HG02798 (cell line): ENCODE data around the gene IGSF21.

ENCODE experiments used
- ATAC-seq: cut with Tn5 transposase; IDR thresholded peaks from one replicate; pipeline ENCODE4 v1.9.1; 2021; ENCODE audit warnings: mild to moderate bottlenecking; ENCODE audit not compliant: unreplicated experiment, poor library complexity

The IGSF21 gene

DNA sequence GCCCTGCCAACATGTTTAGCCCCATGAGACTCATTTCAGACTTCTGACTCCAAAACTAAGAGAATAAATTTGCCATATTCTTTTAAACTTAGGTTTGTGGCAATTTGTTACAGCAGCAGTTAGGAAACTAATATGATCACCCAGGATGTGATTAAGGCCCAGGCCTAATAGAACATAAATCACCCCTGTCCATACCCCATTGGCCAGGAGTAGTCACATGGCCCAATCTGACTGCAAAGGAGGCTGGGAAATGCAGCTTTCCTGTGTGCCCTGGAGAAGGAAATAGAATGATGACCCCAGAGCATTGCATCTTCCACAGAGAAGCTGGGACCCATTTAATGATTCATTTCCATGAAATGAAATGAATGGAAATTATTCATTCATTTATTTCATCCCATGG lies 272.7 kb downstream of the IGSF21 start:
- ATAC-seq: no peak

DNA sequence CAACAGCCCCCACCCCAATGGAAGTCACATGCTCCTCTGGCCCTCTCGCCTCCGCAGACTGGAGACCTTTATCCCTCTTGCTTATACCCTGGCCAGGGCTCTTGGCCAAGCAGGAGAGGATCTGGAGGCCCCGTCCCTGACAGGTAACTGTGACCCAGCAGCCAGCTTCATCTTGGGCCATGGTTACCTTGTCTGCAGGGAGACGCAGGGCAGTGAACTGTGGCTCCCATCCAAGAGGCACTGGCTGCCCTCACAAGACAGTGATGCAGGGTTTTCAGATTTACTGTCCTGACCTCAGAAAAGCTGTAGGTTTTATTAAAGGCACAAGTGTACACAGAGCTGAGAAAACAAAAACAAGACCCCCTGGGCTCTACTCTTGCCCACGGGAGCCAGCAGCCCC lies 276.5 kb downstream of the IGSF21 start:
- no peak for ATAC-seq

DNA sequence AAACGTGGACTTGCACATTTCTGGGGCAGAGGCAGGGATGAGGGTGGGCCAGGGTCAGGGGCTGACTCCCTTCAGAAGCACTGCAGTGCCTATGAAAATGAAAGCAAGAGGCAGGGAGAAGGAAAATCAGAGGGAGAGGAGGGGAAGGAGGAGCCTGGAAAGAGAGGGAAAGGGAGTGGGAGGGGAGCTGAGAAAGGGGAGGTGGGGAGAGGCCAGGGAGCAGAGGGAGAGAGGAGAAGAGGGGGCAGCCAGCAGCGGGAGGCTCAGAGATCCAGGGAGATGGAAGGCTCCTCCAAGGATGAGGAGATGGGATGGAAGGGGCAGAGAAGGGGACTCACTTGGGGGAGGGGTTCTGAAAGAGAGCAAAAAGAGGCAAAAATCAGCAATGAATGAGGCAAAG lies 276.9 kb downstream of the IGSF21 start:
- ATAC-seq: no peak

DNA sequence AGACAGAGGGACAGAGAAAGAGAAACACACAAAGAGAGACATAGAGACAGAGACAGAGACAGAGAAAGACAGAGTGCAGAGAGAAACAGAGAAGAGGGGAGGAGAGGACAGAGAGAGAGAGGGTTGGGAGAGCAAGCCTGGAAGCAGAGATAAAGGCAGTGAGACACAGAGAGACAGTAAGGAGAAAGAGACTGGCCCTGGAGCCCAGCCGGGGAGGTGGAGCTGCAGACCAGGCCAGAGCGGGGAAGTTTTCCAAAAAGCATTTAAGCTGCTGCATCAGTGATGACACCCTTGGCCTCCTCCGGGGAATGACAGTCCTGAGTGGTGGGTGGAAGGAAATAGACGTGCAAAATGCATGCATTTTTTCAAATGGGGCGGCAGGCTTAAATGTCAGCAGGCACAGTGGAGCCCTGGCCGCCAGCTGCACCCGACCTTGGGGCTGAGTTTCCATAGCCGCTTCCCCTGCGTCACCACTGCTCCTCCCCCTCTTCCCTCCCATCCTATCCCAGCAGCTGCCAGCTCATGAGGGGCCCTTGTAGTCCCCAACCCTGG lies 277.7 kb downstream of the IGSF21 start:
- ATAC-seq: no peak

DNA sequence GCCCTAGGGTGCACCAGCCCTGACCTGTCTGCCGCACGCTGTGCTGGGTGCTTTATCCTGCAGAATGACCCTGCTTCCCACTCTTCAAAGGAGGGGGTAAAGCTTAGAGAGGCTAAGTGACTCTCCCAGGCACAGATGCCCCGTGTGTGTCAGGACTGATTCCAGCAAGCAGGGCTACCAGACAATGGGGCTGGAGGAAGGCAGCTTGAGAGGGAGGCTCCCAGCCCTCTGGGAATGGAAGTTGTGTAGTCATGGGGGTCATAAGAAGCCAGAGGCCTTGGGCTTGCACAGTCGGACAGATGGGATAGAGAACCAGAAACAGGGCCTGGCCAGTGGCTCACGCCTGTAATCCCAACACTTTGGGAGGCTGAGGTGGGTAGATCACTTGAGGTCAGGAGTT lies 279.0 kb downstream of the IGSF21 start:
- no peak for ATAC-seq

DNA sequence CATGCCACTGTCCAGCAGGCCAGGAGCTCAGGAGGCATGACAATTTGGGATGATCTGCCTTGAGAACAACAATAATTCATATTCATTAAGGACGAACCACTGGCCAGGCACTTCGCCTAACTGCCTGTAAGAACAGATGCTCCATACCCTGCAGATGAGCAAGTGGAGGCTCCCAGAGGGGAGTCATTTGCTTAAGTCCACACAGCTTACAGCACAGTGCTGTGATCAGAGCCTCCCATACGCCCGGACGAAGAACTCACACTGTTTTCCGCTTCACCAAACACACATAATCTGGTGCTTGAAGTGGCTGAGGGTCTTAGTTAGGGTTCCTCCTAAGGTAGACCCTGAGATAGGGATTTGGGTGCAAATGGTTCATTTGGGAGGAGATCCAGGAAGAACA lies 279.7 kb downstream of the IGSF21 start:
- ATAC-seq: no peak

DNA sequence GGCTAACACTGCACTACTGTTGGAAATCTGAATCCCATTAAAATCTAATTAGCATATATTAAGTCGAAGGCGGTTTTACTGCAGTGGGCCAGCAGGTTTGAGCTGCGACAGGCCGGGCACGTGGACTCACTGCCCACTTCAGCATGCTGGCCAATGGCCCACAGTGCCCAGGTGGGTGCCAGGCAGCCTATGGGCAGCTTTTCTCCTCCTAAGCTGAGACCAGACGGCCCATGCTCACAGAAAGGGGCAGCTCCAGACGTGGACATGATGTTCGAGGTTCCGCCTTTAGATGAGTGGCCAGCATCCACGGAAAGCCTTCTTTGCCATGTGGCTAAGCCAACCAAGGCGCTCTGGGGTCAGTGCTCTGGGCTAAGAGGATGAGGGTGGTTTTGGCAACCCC lies 283.4 kb downstream of the IGSF21 start:
- ATAC-seq: no peak

DNA sequence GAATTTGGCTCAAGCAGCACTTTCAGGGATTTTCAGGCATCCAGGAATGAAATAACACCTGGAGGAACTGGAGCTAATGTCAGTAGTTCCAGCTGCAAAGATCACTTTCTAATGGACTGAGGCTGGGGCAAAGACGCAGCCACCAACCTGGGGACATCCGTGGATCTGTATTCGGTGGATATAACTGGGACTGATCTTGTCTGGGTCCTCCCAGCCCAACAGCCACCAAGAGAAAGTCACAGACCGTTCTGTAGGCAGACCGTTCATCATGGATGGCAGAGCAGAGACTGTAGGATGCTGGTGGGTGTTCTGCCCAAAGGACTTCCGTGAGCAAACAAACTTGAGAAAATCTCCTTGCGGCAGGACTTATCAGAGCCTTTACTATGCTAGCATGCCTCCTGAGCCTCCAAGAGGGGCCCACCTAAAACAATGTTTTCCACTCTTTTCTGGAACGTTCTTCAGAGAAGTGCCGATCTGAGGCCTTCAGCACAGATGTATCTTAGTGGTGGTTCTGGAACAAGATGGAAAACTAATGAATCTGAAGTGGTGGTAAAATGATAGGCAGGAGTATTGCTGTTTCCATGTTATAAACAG lies 287.1 kb downstream of the IGSF21 start:
- no peak for ATAC-seq

DNA sequence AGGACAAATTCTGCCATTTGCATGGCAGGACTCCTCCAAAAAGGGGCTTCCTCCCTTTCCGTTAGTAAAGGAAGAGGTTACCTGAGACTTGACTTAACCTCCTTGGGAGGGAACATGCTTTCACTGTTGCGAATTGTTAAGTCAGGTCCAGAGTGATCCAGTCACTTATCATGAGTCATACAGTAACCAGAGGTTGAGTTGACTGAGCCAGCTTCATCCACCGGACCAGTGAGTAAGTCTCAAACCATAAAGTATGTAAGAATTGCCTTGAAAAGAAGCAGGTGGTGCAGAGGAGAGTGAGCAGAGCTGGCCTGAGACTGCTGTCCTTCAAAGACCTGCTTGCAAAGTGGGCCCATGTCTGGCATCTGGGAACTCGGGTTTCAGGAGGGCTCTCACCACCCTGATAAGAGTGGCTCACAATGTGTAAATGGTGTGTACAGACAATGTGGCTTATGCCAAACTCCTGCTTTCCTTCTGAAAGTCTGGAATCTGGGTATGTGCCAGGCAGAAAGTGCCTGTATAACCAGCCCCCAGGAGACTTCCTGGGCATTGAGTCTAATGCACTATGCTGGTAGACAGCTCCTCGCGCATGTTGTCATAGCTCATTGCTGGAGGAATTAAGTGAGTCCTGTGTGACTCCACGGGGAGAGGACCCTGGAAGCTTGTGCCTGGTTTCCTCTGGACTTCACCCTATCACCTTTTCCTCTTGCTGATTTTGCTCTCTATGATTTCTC lies 288.8 kb downstream of the IGSF21 start:
- no peak for ATAC-seq

DNA sequence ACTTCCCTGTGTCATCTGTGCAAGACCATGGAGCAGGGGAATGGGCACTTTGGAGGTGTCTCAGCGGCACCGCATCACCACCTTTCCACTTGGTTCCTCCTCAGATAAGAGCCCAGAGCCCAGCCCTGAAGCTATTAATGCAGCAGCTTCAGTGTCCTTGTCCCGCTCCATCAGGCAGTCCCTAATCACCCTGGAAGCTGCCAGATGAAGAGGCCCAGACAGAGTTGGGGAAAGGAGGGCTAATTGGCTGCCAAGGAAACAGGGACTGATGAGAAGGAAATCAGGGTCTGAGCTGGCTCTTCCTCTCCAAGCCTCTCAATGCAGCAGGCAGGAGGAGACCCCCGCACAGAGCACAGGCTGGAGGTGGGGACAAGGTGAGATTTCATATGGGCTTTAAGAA lies 290.0 kb downstream of the IGSF21 start:
- no peak for ATAC-seq

DNA sequence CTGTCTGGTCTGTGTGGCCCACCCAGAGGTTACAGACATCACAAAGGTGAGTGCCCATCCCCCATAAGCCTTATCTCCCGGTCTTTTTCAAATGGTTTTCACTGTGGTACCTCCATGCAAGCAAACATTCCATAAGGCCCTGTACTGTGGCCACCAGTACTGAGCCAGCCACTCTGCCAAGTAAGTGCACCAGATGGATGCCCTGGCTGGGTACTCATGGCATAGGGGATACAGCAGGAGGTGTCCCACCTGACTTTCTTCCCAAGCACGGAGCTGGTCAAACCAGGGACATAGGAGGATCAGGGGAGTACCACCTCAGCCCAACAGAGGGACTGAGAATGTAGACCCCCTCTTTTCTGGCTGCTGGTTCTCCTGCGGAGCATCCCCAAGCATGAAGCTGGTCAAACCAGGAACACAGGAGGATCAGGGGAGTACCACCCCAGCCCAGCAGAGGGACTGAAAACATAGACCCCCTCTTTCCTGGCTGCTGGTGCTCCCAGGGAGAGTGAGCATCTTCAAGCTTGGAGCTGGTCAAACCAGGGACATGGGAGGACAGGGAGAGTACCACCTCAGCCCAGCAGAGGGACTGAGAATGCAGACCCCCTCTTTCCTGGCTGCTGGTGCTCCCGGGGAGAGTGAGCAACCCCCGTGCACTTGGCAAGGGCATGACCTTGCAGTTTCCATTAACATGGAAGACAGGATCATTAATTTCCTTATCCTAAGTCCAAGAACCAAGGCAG lies 291.4 kb downstream of the IGSF21 start:
- no peak for ATAC-seq

DNA sequence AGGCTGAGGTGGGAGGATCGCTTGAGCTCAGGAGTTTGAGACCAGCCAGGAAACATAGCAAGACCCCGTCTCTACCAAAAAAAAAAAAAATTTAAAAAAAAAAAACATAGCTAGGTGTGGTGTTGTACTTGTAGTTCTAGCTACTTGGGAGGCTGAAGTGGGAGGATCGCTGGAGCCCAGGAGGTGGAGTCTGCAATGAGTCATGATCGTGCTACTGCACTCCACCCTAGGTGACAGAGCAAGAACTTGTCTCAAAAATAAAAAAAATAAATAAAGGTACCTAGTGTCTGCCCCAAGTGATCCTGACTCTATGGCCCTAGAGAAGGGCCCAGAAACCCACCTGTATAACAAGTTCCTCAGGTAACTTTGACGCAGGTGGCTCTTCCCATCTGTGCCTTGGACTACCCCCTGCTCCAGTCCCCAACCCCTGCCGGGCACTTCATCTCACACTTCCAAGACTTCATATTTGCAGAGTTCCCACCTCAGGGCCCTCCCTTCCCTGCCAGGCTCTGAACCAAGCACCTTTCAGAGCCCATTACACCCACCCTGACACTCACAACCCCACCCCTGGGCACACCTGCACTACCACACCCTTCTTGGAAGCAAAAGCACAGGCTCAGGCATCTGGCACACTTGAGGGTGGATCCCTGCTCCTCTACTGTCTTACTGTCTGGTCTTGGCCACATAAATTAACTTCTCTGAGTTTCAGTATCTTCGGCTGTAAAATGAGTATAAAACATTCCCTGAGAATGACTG lies 292.9 kb downstream of the IGSF21 start:
- no peak for ATAC-seq

DNA sequence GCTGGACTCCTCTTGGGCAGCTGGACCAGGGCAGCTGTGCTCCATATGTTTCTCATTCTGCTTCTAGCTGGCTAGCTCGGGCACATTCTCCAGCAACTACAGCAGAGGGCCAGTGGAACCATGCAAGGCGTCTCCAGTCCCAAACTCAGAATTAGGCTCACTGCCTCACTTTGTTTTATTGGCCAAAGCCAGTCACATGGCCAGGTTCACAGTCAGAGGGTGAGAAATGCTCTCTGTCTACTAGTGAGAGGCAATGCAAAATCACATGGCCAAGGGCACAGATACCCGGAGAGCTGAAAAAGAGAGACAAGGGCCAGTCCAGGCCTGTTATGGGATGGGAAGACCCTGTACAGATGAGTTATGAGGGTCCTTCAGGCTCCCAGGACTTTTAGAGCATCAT lies 294.3 kb downstream of the IGSF21 start:
- ATAC-seq: no peak

DNA sequence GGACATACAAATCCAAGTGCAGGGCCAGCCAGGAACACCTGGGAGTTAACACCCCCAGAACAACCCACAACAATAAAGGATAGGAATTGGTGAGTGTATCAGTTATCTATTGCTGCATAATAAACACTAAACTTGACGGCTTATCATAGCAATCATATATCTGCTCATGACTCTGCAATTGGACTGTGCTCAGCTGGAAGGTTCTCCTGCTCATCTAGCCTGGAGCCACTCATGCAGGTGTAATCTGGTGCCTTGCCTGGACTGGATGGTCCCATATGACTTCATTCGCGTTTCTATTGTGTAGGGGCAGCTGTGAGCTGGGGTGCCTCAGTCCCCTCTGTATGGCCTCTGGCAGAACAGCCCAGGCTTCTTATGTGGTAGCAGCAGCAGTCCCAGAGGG lies 296.9 kb downstream of the IGSF21 start:
- ATAC-seq: no peak

DNA sequence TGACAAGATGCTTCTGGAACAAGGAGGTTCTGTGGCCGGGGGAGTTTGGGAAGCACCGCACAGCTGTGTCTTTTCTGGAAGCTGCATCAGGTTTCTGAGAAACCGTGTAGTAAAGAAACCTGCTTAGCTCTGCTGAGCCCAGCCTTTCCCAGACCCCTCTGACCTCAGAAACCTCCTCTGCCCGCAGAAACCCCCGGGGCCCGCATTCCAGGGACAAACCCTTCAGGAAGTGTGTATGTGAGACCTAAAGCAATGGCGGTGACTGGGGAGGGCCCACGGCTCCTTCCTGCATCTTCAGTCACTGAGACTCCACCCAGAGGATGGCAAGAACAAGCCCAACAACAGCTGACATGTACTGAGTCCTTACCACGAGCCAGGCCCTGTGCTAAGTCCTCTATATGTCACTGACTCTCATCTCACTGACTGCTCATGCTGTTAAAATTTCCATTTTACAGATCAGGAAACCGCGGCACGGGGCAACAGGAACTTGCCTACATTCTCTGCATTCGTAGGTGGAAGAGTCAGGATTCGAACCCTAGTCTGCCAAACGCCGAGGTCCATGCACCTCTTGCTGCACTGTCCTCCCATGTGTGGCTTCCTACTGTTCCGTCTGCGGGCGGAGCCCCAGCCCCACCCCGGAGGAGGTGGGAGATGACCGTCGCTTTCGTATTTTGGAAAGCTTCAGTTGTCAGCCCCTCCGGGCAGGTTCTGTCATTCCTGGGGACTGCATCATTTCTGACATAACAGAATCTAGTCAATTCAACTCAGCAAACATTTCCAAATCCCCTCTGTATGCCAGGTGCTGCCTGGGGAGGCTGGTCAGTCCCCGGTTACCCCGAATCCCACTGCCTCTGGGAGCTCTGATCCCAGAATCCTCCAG lies 299.8 kb downstream of the IGSF21 start:
- ATAC-seq: no peak

DNA sequence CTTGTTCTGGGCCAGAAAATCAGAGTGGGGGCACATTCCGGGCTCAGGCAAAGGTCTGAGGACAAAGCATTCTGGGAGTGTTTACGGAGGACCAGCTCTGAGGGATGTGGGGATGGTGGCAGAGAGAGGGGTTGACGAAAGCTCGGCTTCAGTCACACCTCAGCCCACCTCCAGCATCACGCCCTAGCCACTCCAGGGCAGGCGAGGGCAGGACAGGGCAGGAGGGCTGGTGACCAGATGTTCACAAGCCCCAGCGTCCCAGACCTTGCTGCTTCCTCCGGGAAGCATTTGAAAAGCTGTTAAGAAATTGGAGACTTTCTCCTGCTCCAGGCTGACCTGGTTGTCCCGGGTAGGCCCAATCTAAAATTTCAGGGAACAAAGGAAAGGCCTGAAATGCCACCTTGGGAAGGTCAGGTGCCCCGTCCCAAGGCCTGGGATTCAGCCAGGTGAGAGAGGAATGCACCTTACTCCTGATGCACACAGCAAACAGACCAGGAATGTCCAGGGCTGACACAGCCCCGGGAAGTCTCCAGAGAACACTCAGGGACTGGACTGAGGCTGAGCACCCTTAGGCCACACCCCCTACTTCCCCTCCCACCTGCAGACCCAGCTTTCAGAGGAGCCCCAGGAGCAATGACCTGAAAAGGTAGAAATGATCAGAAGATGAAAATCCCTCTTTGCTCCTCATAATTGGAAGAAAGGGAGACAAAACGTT lies 301.2 kb downstream of the IGSF21 start:
- ATAC-seq: no peak

DNA sequence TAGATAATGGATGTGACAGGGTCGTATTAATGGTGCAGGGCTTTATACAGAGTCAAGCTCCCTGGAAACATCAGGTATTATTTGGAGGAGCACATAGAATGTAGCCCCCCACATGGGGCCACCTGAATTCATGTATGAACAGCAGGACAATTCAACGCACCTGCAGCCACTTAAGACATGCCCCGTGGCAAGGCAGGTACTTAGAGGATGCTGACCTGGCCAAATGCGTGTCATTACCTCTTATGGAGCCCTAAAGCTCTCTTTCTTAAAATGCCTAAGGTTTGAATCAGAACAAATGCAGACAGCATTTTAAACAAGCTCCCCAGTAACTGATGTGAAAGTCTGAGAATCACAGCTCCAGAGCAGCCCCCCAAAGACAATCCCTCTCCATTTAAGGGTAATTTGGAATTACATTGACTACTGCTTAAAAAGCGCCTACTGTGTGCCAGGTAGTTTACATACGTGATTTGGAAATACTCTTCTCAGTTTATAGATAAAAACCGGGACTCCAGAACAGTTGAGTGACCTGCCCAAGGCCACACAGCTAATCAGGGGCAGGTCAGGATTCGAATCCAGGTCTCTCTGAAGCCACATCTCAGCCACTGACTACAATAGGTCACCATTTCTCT lies 302.1 kb downstream of the IGSF21 start:
- no peak for ATAC-seq

DNA sequence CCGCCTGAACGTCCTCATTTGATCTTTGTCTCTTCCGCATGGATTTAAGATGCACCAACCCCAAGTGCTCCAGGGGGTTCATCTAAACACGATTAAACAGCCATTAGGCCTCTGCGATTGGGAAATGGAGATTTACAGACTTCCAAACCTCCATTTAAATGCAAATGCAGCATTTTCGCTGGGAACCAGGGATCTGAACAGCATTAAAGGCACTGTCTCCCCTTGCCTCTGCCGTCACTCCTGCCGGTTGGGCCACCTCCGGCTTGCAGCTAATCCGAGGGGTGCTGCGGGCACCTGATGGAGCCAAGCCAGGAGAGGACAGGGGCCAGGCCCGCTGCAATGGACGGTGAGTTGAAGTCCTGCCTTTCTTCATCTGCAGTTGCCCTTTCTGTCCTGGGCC lies 302.8 kb downstream of the IGSF21 start:
- no peak for ATAC-seq

DNA sequence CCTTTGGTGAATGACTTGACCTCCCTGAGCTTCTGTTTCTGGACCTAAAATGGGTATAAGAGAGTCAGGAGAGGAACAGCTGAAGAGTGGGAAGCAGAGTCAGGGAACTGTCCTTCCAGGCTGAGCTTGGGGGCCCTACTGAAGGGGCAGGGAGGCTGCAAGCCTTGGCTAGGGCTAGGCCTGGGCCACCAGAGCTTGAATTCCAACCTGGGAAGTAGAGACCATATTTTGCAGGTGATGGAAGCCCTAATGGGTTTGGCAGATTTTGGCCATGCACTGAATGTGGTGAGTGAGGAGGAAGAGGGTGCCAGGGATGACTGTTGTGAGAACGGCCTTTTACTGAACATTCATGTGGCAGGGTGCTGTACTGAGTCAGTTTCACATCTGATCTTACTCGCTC lies 303.7 kb downstream of the IGSF21 start:
- no peak for ATAC-seq
